ENCODE measurements around the gene RELT. TPM values are rescaled to one million over a fixed set of nuclear protein-coding genes. Genes with fewer than 3 reads are reported as not detected.

RELT gene
- total RNA-seq, 1 donor: 4.0 TPM

DNA sequence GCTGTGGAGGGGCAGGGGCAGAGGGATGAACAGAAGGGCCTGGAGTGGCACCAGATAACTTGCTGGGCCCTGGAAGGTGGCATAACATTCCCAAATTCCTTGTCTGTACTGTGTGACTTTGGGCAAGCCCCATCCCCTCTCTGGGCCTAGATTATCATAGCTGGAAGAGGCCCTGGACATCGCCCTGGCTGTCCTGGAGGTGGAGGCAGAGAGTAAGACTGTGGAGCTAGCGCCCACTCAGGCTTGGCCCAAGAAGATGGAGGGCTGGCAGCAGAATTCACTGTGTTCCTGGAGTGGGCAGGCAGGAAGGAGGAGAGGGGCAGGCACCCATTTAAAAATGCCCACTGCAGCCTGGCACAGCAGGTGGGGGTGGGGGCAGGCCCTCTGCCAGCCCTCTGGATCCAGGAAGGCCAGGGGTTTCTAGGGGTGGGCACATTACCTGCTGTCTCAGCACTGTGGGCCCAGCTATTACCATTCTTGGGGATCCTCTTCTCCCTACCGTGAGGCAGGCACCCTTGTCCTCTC, 45.6 kb upstream of the RELT start:
- Histone ChIP-seq H3K79me2 (ENCODE audit: insufficient read depth, low read length) (peaks cover 97% of the 10 kb centered on the region), H4K20me1 (ENCODE audit: insufficient read depth, low read length) (peaks cover 75% of the 10 kb centered on the region)

DNA sequence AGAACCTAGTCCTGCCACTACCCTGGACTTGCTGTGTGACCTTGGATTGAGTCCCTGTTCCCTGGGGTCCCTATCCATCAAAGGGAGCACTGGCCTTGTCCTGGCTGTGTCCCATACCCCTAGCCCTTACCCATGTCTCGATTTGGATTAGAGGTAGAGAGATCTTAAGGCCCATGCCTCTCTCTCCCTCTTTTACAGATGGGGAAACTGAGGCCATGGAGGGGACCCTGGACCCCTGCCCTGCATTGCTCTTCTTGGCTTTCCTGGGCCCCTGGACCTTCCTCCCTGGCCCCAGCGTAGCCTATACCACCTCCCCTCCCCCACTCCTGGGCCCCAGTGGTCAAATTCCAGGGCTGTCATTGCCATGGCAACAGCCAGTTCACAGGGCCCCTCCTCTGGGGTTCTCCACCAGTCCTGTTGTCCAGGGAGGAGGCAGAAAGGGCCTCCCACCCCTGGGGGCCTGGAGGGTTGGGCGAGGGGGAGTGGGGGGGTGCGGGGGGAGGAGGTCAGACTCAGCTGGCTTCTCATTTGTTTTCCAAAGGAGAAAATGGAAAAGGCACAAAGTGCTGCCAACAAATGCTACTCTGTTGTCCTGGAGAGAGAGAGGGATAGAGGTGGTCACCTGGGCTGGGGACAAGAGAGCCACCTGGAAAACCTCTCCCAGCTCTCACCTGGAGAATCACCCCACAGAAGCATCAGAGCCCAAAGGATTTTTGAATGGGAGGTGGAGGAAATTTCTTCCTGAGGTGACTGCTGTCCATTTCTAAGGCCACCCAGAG, 44.9 kb upstream of the RELT start:
- H3K9me3 ChIP-seq (ENCODE audit: low read depth, low read length): no peaks in the 10 kb centered on the region
- H3K27ac ChIP-seq (ENCODE audit: low read depth, low read length): peak overlapping the region; percentile 80
- H3K4me1 ChIP-seq (ENCODE audit: insufficient read depth, low read length): peaks cover 78% of the 10 kb centered on the region
- TF ChIP-seq, protein P1, sequence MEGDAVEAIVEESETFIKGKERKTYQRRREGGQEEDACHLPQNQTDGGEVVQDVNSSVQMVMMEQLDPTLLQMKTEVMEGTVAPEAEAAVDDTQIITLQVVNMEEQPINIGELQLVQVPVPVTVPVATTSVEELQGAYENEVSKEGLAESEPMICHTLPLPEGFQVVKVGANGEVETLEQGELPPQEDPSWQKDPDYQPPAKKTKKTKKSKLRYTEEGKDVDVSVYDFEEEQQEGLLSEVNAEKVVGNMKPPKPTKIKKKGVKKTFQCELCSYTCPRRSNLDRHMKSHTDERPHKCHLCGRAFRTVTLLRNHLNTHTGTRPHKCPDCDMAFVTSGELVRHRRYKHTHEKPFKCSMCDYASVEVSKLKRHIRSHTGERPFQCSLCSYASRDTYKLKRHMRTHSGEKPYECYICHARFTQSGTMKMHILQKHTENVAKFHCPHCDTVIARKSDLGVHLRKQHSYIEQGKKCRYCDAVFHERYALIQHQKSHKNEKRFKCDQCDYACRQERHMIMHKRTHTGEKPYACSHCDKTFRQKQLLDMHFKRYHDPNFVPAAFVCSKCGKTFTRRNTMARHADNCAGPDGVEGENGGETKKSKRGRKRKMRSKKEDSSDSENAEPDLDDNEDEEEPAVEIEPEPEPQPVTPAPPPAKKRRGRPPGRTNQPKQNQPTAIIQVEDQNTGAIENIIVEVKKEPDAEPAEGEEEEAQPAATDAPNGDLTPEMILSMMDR (IDR thresholded peaks at IDR 0.05; ENCODE audit: extremely low read depth, low read depth, low read length): no peak
- peaks cover 97% of the 10 kb centered on the region for H3K79me2 ChIP-seq (ENCODE audit: insufficient read depth, low read length)
- H3K4me3 ChIP-seq (ENCODE audit: insufficient read depth, low read length): no peak overlapping the region
- H2AFZ ChIP-seq (ENCODE audit: low read length): no peak overlapping the region
- no peaks in the 10 kb centered on the region for H3K27me3 ChIP-seq (ENCODE audit: insufficient read depth, low read length)
- peaks cover 12% of the 10 kb centered on the region for H3K36me3 ChIP-seq (ENCODE audit: insufficient read depth, low read length)
- peaks cover 79% of the 10 kb centered on the region for H4K20me1 ChIP-seq (ENCODE audit: insufficient read depth, low read length)
- peak overlapping the region; percentile 24 for H3K4me2 ChIP-seq (ENCODE audit: insufficient read depth, low read length)
- peak; percentile 87 for DNase-seq (ENCODE audit: insufficient read length, low spot score, missing footprints)

More for the DNA sequence above, 45.6 kb upstream of the RELT start:
- Histone ChIP-seq H3K36me3 (ENCODE audit: insufficient read depth, low read length) (peaks cover 12% of the 10 kb centered on the region), H3K4me2 (ENCODE audit: insufficient read depth, low read length) (peak overlapping the region; percentile 24), H3K27ac (ENCODE audit: low read depth, low read length) (peak overlapping the region; percentile 64), H3K27me3 (ENCODE audit: insufficient read depth, low read length) (no peaks in the 10 kb centered on the region), H3K4me1 (ENCODE audit: insufficient read depth, low read length) (peaks cover 84% of the 10 kb centered on the region), H3K4me3 (ENCODE audit: insufficient read depth, low read length) (no peak overlapping the region), H3K9me3 (ENCODE audit: low read depth, low read length) (no peaks in the 10 kb centered on the region), H2AFZ (ENCODE audit: low read length) (no peak overlapping the region)
- DNase-seq (ENCODE audit: insufficient read length, low spot score, missing footprints): peak; percentile 92
- TF ChIP-seq, protein P1 (IDR thresholded peaks at IDR 0.05; ENCODE audit: extremely low read depth, low read depth, low read length): peak; percentile 67

DNA sequence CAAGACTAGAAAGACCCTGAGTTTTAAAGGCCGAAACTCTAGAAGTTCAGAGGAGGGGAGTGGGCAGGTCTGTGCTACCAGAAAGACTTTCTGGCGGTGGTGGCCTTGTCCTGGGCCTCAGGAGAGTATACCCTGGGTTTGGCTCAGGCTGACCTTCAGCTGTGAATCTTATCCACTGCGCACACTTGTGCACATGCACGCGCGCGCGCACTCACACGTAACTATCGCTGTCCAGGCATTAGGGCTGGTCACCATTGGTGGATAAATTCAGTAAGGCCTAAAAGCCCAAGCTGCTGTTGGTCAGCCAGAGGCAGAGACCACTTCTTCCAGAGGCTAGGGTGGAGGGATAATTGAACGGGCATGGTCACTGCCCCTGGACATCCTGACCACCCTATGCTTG, 43.0 kb upstream of the RELT start:
- TF ChIP-seq, protein P1 (IDR thresholded peaks at IDR 0.05; ENCODE audit: extremely low read depth, low read depth, low read length): no peak
- Histone ChIP-seq H3K27ac (ENCODE audit: low read depth, low read length) (peak overlapping the region; percentile 80), H3K4me1 (ENCODE audit: insufficient read depth, low read length) (peaks cover 64% of the 10 kb centered on the region), H2AFZ (ENCODE audit: low read length) (no peak overlapping the region), H3K4me3 (ENCODE audit: insufficient read depth, low read length) (no peak overlapping the region), H3K4me2 (ENCODE audit: insufficient read depth, low read length) (peak overlapping the region; percentile 59), H3K79me2 (ENCODE audit: insufficient read depth, low read length) (peaks cover 97% of the 10 kb centered on the region), H3K9me3 (ENCODE audit: low read depth, low read length) (no peaks in the 10 kb centered on the region), H3K36me3 (ENCODE audit: insufficient read depth, low read length) (peaks cover 24% of the 10 kb centered on the region), H4K20me1 (ENCODE audit: insufficient read depth, low read length) (peaks cover 87% of the 10 kb centered on the region), H3K27me3 (ENCODE audit: insufficient read depth, low read length) (no peaks in the 10 kb centered on the region)
- peak; percentile 36 for DNase-seq (ENCODE audit: insufficient read length, low spot score, missing footprints)

DNA sequence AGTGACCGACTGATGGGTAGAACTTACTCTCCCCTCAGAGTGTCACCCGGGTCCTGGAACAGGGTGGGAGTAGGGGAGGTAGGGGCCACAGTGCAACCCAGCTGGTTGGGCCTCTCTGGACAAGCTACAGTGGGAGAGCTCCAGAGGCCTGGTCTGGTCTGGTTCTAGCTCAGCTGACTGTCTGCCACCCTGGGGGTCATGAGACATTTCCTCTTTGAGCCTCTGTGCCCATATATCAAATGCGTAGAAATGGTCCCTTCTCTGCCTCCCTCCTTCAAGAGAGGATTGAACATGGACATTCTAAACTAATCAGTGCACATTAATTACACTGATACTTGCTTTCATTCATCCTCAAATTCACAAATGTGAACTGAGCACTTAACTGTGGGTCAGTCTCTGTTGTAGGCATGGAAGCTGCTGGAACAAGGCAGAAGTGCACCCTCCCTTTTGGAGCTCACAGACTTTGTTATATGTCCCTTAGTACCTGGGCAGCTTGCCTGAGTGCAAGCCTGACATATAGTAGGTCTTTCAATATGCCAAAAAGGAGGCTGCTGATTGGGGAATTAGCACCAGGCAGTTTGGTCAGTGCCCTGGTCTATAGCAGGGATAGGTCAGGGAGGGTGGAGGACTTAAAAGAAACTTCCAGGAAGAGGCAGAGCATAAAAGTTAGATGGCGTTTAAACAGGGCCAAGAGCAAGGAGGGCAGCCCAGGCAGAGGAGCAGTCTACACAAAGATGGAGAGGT, 42.4 kb upstream of the RELT start:
- Histone ChIP-seq H3K36me3 (ENCODE audit: insufficient read depth, low read length) (peaks cover 24% of the 10 kb centered on the region), H3K4me3 (ENCODE audit: insufficient read depth, low read length) (no peak overlapping the region), H3K4me2 (ENCODE audit: insufficient read depth, low read length) (peak overlapping the region; percentile 59), H3K27me3 (ENCODE audit: insufficient read depth, low read length) (no peaks in the 10 kb centered on the region), H3K27ac (ENCODE audit: low read depth, low read length) (peak overlapping the region; percentile 80), H2AFZ (ENCODE audit: low read length) (no peak overlapping the region), H3K9me3 (ENCODE audit: low read depth, low read length) (no peaks in the 10 kb centered on the region), H4K20me1 (ENCODE audit: insufficient read depth, low read length) (peaks cover 88% of the 10 kb centered on the region), H3K79me2 (ENCODE audit: insufficient read depth, low read length) (peaks cover 97% of the 10 kb centered on the region), H3K4me1 (ENCODE audit: insufficient read depth, low read length) (peaks cover 64% of the 10 kb centered on the region)
- DNase-seq (ENCODE audit: insufficient read length, low spot score, missing footprints): peak; percentile 82
- TF ChIP-seq, protein P1 (IDR thresholded peaks at IDR 0.05; ENCODE audit: extremely low read depth, low read depth, low read length): no peak
